ENCODE measurements around the gene GAS2L2. TPM values are rescaled to one million over a fixed set of nuclear protein-coding genes. Genes with fewer than 3 reads are reported as not detected.
A peak's percentile ranks its signal among the peaks of the same experiment; 100 is the strongest.
"Not testable (repeated sequence)": the region's sequence is repeated elsewhere in the genome, so short reads cannot be mapped to it uniquely, and the experiment has no call there.

The GAS2L2 gene
- total RNA-seq, 4 donors from 2014 or later, result 0.15 to 0.75 TPM; not detected in 2

GRCh38 chr17:35708149-35708548 is 44.9 kb downstream of the GAS2L2 start:
- Histone ChIP-seq H3K36me3 (peaks cover 0 to 12% of the 10 kb centered on the region in 2 donors), H3K4me1 (peaks cover 35 to 36% of the 10 kb centered on the region in 2 donors), H3K9me3 (no peaks in the 10 kb centered on the region), H3K27me3 (no peaks in the 10 kb centered on the region), H3K4me3 (no peak overlapping the region), H3K27ac (peak overlapping the region; percentile 33 to 86 (median 62))
- intact Hi-C loops (cut with DNase I; ENCODE audit: low total_unique reads), result no loop called here
- no peak for DNase-seq
- no peak for ATAC-seq
- in situ Hi-C loops (cut with MboI; ENCODE audit: low sequenced_read_pairs in 4 of 4), result no loop called here
- TF ChIP-seq CTCF (IDR thresholded peaks at IDR 0.05 in 4 of 5, conservative IDR thresholded peaks at IDR 0.05 in 1 of 5) (no peak), POLR2A (IDR thresholded peaks at IDR 0.05) (no peak)

GRCh38 chr17:35705705-35706104 is 47.3 kb downstream of the GAS2L2 start:
- TF ChIP-seq CTCF (IDR thresholded peaks at IDR 0.05 in 4 of 5, conservative IDR thresholded peaks at IDR 0.05 in 1 of 5) (no peak), POLR2A (IDR thresholded peaks at IDR 0.05) (no peak)
- ATAC-seq (no peak), DNase-seq (no peak)
- in situ Hi-C loops (cut with MboI; ENCODE audit: low sequenced_read_pairs in 4 of 4) (no loop called here), intact Hi-C loops (cut with DNase I; ENCODE audit: low total_unique reads) (loop anchor here (2.0 kb wide), 1 partner anchor 19 kb away; no protein-coding TSS in a partner anchor)
- Histone ChIP-seq H3K4me3 (no peak overlapping the region), H3K9me3 (no peaks in the 10 kb centered on the region), H3K36me3 (peaks cover 0 to 6% of the 10 kb centered on the region in 2 donors), H3K27me3 (no peaks in the 10 kb centered on the region), H3K4me1 (peaks cover 27 to 29% of the 10 kb centered on the region in 2 donors), H3K27ac (no peak overlapping the region)

GRCh38 chr17:35705230-35705629 is 47.8 kb downstream of the GAS2L2 start:
- no peaks in the 10 kb centered on the region for H3K27me3 ChIP-seq
- peaks cover 0 to 3% of the 10 kb centered on the region in 2 donors for H3K36me3 ChIP-seq
- intact Hi-C loops (cut with DNase I; ENCODE audit: low total_unique reads), result loop anchor here (2.0 kb wide), 1 partner anchor 20 kb away; no protein-coding TSS in a partner anchor
- H3K4me3 ChIP-seq, result no peak overlapping the region
- H3K9me3 ChIP-seq, result no peaks in the 10 kb centered on the region
- TF ChIP-seq POLR2A (IDR thresholded peaks at IDR 0.05) (no peak), CTCF (IDR thresholded peaks at IDR 0.05 in 4 of 5, conservative IDR thresholded peaks at IDR 0.05 in 1 of 5) (no peak)
- peaks cover 27 to 29% of the 10 kb centered on the region in 2 donors for H3K4me1 ChIP-seq
- in situ Hi-C loops (cut with MboI; ENCODE audit: low sequenced_read_pairs in 4 of 4), result no loop called here
- DNase-seq (no peak), ATAC-seq (no peak)
- H3K27ac ChIP-seq, result no peak overlapping the region

GRCh38 chr17:35703308-35703707 is 49.7 kb downstream of the GAS2L2 start:
- H3K27ac ChIP-seq; H3K36me3 ChIP-seq; intact Hi-C loops (cut with DNase I; ENCODE audit: low total_unique reads); DNase-seq; H3K9me3 ChIP-seq; in situ Hi-C loops (cut with MboI; ENCODE audit: low sequenced_read_pairs in 4 of 4); H3K4me1 ChIP-seq; H3K27me3 ChIP-seq; H3K4me3 ChIP-seq; ATAC-seq: not testable (repeated sequence)

GRCh38 chr17:35701491-35701890 is 51.5 kb downstream of the GAS2L2 start:
- H3K27me3 ChIP-seq, result no peaks in the 10 kb centered on the region
- no peak for ATAC-seq
- intact Hi-C loops (cut with DNase I; ENCODE audit: low total_unique reads), result no loop called here
- H3K4me1 ChIP-seq, result no peaks in the 10 kb centered on the region
- no peak for TF ChIP-seq POLR2A (IDR thresholded peaks at IDR 0.05)
- no peak for TF ChIP-seq CTCF (IDR thresholded peaks at IDR 0.05 in 4 of 5, conservative IDR thresholded peaks at IDR 0.05 in 1 of 5)
- no peak for DNase-seq
- H3K9me3 ChIP-seq, result no peaks in the 10 kb centered on the region
- H3K36me3 ChIP-seq, result no peaks in the 10 kb centered on the region
- H3K4me3 ChIP-seq, result no peak overlapping the region
- in situ Hi-C loops (cut with MboI; ENCODE audit: low sequenced_read_pairs in 4 of 4), result no loop called here
- H3K27ac ChIP-seq, result no peak overlapping the region
